ENCODE data around the gene SECISBP2L. TPM values are rescaled to one million over a fixed set of nuclear protein-coding genes. Genes with fewer than 3 reads are reported as not detected.

SECISBP2L gene
- total and polyA plus RNA-seq, 2 donors (not counting 3 experiments of a cell fraction or from before 2014, with no cell fraction given) = 23.1 to 52.3 TPM

DNA sequence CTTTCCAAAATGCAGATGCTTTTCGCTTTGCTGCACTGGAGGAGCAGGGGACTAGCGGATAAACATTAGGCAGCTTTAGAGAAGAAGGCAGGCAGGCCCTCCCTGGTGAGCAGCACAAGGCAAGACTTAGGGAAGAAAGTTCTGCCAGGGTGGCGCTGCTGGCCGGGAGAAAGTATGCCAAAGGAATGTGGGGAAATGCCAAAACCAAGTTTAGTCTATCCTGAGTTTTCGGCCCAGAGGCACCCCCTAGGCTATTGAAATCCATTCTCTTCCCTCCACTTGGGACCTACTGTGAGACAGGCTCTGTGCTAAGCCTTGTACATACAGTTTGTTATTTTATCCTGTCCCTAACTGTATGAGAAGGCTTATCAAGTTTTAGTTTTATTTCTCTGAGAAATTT lies 91.7 kb downstream of the SECISBP2L start:
- Histone ChIP-seq H3K4me1 (ENCODE audit: control insufficient read depth, extremely low read depth, insufficient read depth, low read length) (no peaks in the 10 kb centered on the region), H3K9me1 (replicated peaks; ENCODE audit: control insufficient read depth, extremely low read depth, insufficient read depth, low read length) (no peaks in the 10 kb centered on the region), H3K4me2 (ENCODE audit: insufficient read depth, low read length) (no peak overlapping the region), H2AFZ (ENCODE audit: low read depth, low read length) (no peak overlapping the region), H3K36me3 (ENCODE audit: control insufficient read depth in 2 of 2, extremely low read depth in 1 of 2, insufficient read depth in 2 of 2, low read length in 2 of 2) (no peaks in the 10 kb centered on the region), H3K79me2 (ENCODE audit: control insufficient read depth, insufficient read depth, low read length) (no peaks in the 10 kb centered on the region), H3K27ac (ENCODE audit: insufficient read depth, low read depth, low read length) (no peak overlapping the region), H3K4me3 (replicated peaks in 1 of 3; ENCODE audit: insufficient read depth in 1 of 3, low read depth in 1 of 3, low read length in 3 of 3) (no peak overlapping the region), H4K20me1 (replicated peaks; ENCODE audit: control insufficient read depth, extremely low read depth, insufficient read depth, low read length) (no peaks in the 10 kb centered on the region), H3K9ac (replicated peaks; ENCODE audit: extremely low read depth, insufficient read depth, low read length) (no peak overlapping the region), H3K27me3 (ENCODE audit: control insufficient read depth in 2 of 2, insufficient read depth in 2 of 2, low read length in 2 of 2) (peaks cover 13 to 18% of the 10 kb centered on the region in 2 experiments), H3K9me3 (replicated peaks; ENCODE audit: control insufficient read depth, insufficient read depth, low read length) (no peaks in the 10 kb centered on the region)
- BruUV-seq (replicated peaks) = no TSS peak
- CTCF ChIA-PET = interaction anchor here (1.5 kb wide), 1 partner anchor 21 kb away, joined by 6 read pairs; no protein-coding TSS in a partner anchor
- intact Hi-C loops (cut with micrococcal nuclease) (no loop called here), dilution Hi-C loops (cut with MboI; ENCODE audit: extremely low pct_ligation_motif_present, low sequenced_read_pairs) (no loop called here)
- TF ChIP-seq, protein P1, sequence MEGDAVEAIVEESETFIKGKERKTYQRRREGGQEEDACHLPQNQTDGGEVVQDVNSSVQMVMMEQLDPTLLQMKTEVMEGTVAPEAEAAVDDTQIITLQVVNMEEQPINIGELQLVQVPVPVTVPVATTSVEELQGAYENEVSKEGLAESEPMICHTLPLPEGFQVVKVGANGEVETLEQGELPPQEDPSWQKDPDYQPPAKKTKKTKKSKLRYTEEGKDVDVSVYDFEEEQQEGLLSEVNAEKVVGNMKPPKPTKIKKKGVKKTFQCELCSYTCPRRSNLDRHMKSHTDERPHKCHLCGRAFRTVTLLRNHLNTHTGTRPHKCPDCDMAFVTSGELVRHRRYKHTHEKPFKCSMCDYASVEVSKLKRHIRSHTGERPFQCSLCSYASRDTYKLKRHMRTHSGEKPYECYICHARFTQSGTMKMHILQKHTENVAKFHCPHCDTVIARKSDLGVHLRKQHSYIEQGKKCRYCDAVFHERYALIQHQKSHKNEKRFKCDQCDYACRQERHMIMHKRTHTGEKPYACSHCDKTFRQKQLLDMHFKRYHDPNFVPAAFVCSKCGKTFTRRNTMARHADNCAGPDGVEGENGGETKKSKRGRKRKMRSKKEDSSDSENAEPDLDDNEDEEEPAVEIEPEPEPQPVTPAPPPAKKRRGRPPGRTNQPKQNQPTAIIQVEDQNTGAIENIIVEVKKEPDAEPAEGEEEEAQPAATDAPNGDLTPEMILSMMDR (IDR thresholded peaks at IDR 0.05; ENCODE audit: extremely low read depth in 1 of 2, insufficient read depth in 1 of 2, low read depth in 1 of 2, low read length in 2 of 2) = no peak
- TF ChIP-seq JUN (IDR thresholded peaks at IDR 0.05; ENCODE audit: borderline replicate concordance, insufficient read depth, insufficient read length, low read depth) (no peak), POLR2A (IDR thresholded peaks at IDR 0.05; ENCODE audit: low read depth, low read length) (no peak), MYC (IDR thresholded peaks at IDR 0.05; ENCODE audit: low read depth, low read length) (no peak), POLR2AphosphoS5 (IDR thresholded peaks at IDR 0.05; ENCODE audit: insufficient read depth, low read depth, low read length) (no peak), EZH2 (IDR thresholded peaks at IDR 0.05; ENCODE audit: borderline replicate concordance, low read depth, low read length, severe bottlenecking) (no peak), FOS (IDR thresholded peaks at IDR 0.05; ENCODE audit: borderline replicate concordance, insufficient read depth, low read length) (no peak)
- TF ChIP-seq, protein P2, sequence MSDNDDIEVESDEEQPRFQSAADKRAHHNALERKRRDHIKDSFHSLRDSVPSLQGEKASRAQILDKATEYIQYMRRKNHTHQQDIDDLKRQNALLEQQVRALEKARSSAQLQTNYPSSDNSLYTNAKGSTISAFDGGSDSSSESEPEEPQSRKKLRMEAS (IDR thresholded peaks at IDR 0.05; ENCODE audit: insufficient read depth, insufficient read length) = no peak
- no peak for DNase-seq (ENCODE audit: low read depth, low spot score)
- no peak for FAIRE-seq
- POLR2A ChIA-PET = no interaction called here

All from endothelial cell of umbilical vein (primary cell).